Measurements from ENCODE around the gene QKI. TPM values are rescaled to one million over a fixed set of nuclear protein-coding genes. Genes with fewer than 3 reads are reported as not detected.
"Not testable (repeated sequence)": the region's sequence is repeated elsewhere in the genome, so short reads cannot be mapped to it uniquely, and the experiment has no call there.

The QKI gene
- total RNA-seq, 1 donor from 2014 or later: 79.7 TPM

DNA sequence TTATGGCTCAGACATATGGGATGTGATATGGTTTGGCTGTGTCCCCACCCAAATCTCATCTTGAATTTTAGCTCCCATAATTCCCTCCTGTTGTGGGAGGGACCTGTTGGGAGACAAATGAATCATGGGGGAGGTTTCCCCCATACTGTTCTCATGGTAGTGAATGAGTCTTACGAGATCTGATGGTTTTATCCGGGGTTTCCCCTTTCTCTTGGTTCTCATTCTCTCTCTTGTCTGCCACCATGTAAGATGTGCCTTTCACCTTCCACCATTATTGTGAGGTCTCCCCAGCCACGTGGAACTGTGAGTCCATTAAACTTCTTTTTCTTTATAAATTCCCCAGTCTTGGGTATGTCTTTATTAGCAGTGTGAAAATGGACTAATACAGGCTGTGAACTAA lies 31.1 kb upstream of the QKI start:
- H3K4me3 Mint-ChIP-seq; H3K27ac Mint-ChIP-seq; intact Hi-C loops (cut with micrococcal nuclease); DNase-seq; H3K36me3 Mint-ChIP-seq (ENCODE audit: low read depth); H3K9me3 Mint-ChIP-seq; H3K4me1 Mint-ChIP-seq; H3K27me3 Mint-ChIP-seq: not testable (repeated sequence)

DNA sequence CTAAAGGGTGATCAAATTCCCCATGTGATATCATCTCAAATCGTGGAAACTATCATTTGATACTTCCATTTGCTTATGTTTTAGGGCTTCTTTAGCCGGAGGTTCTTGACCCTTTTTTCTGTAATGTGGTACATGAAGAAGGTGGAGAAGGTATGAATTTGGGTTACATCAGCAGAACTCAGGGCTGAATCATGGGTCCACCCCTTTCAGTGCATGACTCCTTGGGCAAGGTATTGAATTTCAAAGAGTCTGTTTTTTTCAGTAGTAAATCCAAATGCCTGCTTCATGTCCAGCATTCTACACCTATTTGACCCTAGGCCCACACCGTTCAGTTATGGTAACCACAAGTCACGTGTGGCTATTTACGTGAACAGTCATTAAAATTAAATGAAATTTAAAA lies 30.6 kb upstream of the QKI start:
- Mint-ChIP-seq H3K9me3 (peaks cover 4% of the 10 kb centered on the region), H3K36me3 (ENCODE audit: low read depth) (no peaks in the 10 kb centered on the region), H3K4me3 (no peak overlapping the region), H3K4me1 (no peaks in the 10 kb centered on the region), H3K27me3 (peaks cover 1% of the 10 kb centered on the region), H3K27ac (no peak overlapping the region)
- no peak for DNase-seq
- intact Hi-C loops (cut with micrococcal nuclease): no loop called here

- intact Hi-C loops (cut with micrococcal nuclease): no loop called here
- H3K4me3 Mint-ChIP-seq: no peak overlapping the region
- no peak overlapping the region for H3K27ac Mint-ChIP-seq
- no peak for DNase-seq
- H3K4me1 Mint-ChIP-seq: no peaks in the 10 kb centered on the region
- peaks cover 2% of the 10 kb centered on the region for H3K27me3 Mint-ChIP-seq
- H3K9me3 Mint-ChIP-seq: peaks cover 4% of the 10 kb centered on the region
- no peaks in the 10 kb centered on the region for H3K36me3 Mint-ChIP-seq (ENCODE audit: low read depth)
These were observed 30.0 kb upstream of the QKI start for GRCh38 chr6:163384510-163384909.

GRCh38 chr6:163385503-163385902 lies 29.0 kb upstream of the QKI start:
- H3K4me1 Mint-ChIP-seq; intact Hi-C loops (cut with micrococcal nuclease); H3K27ac Mint-ChIP-seq; DNase-seq; H3K27me3 Mint-ChIP-seq; H3K4me3 Mint-ChIP-seq; H3K9me3 Mint-ChIP-seq; H3K36me3 Mint-ChIP-seq (ENCODE audit: low read depth): not testable (repeated sequence)

- H3K27me3 Mint-ChIP-seq: peaks cover 8% of the 10 kb centered on the region
- peaks cover 4% of the 10 kb centered on the region for H3K9me3 Mint-ChIP-seq
- intact Hi-C loops (cut with micrococcal nuclease): no loop called here
- no peak overlapping the region for H3K4me3 Mint-ChIP-seq
- H3K36me3 Mint-ChIP-seq (ENCODE audit: low read depth): no peaks in the 10 kb centered on the region
- H3K27ac Mint-ChIP-seq: no peak overlapping the region
- no peaks in the 10 kb centered on the region for H3K4me1 Mint-ChIP-seq
- no peak for DNase-seq
These were observed 28.1 kb upstream of the QKI start for GRCh38 chr6:163386329-163386908.

DNA sequence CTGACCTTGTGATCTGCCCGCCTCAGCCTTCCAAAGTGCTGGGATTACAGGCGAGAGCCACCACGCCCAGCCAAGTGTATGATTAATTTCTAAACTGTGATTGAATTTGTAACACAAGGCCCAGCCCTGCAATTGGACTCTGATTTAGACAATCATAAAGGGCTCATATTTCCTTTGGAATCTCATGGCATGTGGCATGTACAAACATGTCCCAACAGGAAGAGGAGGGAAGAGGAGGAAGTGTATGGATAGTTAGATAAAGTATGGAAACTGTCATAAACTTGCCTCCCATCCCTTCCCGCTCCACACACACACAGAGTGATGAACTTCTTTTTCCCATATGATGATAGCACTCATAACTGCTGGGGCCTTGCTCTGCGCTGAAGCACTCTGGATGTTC lies 27.2 kb upstream of the QKI start:
- Mint-ChIP-seq H3K36me3 (ENCODE audit: low read depth) (no peaks in the 10 kb centered on the region), H3K27ac (no peak overlapping the region)
- intact Hi-C loops (cut with micrococcal nuclease): no loop called here

DNA sequence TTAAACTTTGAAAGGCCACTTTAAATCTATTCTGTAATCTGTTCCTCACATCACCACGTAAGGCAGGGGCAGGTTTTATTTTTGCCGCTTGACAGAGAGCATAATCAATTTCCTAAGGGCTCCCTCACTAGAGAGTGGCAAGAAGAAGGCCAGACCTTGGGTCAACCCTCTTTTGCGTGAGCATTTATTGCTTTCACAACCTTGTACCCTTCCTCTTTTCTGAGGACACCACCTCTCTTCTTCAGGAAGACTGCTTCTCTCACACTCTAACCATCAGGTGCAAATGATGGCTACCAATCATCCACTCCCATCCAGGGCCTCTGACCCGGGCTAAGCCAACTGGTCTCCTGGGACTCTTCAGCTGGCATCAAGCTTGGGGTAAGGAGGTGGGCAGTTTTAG lies 25.2 kb upstream of the QKI start:
- DNase-seq: no peak
- intact Hi-C loops (cut with micrococcal nuclease): no loop called here
- no peak overlapping the region for H3K4me3 Mint-ChIP-seq
- H3K27ac Mint-ChIP-seq: no peak overlapping the region
- H3K27me3 Mint-ChIP-seq: peaks cover 12% of the 10 kb centered on the region
- H3K36me3 Mint-ChIP-seq (ENCODE audit: low read depth): no peaks in the 10 kb centered on the region
- H3K9me3 Mint-ChIP-seq: no peaks in the 10 kb centered on the region
- no peaks in the 10 kb centered on the region for H3K4me1 Mint-ChIP-seq

More for the DNA sequence above, 27.2 kb upstream of the QKI start:
- Mint-ChIP-seq H3K9me3 (peaks cover 4% of the 10 kb centered on the region), H3K4me1 (no peaks in the 10 kb centered on the region), H3K27me3 (peaks cover 12% of the 10 kb centered on the region), H3K4me3 (no peak overlapping the region)
- no peak for DNase-seq

DNA sequence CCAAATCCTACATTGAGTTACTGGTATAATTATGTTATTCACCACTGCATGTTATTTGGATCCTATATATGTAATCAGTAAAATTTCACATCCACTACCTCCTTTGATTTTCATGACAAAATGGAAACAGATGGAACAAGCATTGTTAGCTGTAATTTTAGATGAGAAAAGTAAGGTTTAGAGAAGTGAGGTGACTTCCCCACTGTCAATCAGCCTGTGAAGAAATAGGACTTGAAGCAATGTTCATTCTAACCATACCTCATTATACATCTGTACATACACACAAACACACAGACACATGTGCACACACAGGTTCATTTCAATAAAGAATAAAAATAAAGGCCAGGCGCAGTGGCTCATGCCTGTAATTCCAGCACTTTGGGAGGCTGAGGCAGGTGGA lies 23.7 kb upstream of the QKI start:
- peaks cover 19% of the 10 kb centered on the region for H3K27me3 Mint-ChIP-seq
- no peaks in the 10 kb centered on the region for H3K4me1 Mint-ChIP-seq
- no peak for DNase-seq
- H3K36me3 Mint-ChIP-seq (ENCODE audit: low read depth): no peaks in the 10 kb centered on the region
- no peaks in the 10 kb centered on the region for H3K9me3 Mint-ChIP-seq
- H3K4me3 Mint-ChIP-seq: no peak overlapping the region
- no peak overlapping the region for H3K27ac Mint-ChIP-seq
- intact Hi-C loops (cut with micrococcal nuclease): no loop called here

DNA sequence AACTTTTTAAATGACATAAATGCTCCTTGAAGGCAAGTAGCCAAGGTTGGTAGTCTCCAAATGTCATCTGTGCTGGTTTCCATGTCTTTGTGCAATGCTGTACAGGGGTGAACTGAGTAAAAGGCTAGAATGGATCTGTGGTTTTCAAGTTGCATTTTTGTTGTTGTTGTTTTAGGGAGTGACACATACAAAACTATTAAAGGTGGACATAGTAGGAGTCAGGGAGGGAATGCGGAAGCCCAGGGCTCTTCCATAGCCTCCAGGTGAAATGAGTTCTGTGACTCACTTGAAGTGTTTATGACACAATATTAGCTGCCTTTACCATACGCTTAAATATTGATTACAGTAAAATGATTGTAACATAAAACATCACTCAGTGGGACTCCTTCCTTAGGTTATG lies 22.5 kb upstream of the QKI start:
- Mint-ChIP-seq H3K36me3 (ENCODE audit: low read depth) (no peaks in the 10 kb centered on the region), H3K9me3 (no peaks in the 10 kb centered on the region), H3K4me3 (no peak overlapping the region), H3K4me1 (peaks cover 4% of the 10 kb centered on the region), H3K27me3 (peaks cover 25% of the 10 kb centered on the region), H3K27ac (no peak overlapping the region)
- intact Hi-C loops (cut with micrococcal nuclease): no loop called here
- no peak for DNase-seq

- Mint-ChIP-seq H3K27me3 (peaks cover 29% of the 10 kb centered on the region), H3K9me3 (no peaks in the 10 kb centered on the region), H3K27ac (no peak overlapping the region), H3K4me1 (peaks cover 4% of the 10 kb centered on the region), H3K36me3 (ENCODE audit: low read depth) (no peaks in the 10 kb centered on the region), H3K4me3 (no peak overlapping the region)
- DNase-seq: no peak
- intact Hi-C loops (cut with micrococcal nuclease): no loop called here
These were observed 22.0 kb upstream of the QKI start for GRCh38 chr6:163392533-163392932.

DNA sequence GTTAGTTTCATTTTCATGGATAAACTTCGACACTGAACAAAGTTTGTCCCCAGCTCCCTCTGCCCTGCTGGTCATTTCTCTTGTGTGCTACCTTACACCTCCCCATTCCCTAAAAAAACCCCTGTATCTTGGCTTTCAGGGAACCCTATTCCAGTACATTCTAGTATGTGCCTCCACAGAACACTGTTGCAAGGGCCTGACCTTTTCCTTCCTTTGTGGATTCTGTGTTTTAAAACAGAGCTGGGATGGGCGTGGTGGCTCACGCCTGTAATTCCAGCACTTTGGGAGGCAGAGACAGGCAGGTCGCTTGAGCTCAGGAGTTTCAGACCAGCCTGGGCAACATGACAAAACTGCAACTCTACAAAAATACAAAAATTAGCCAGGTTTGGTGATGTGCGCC lies 20.6 kb upstream of the QKI start:
- H3K36me3 Mint-ChIP-seq (ENCODE audit: low read depth): no peaks in the 10 kb centered on the region
- no peak for DNase-seq
- no peak overlapping the region for H3K27ac Mint-ChIP-seq
- peaks cover 4% of the 10 kb centered on the region for H3K4me1 Mint-ChIP-seq
- intact Hi-C loops (cut with micrococcal nuclease): no loop called here
- no peak overlapping the region for H3K4me3 Mint-ChIP-seq
- H3K9me3 Mint-ChIP-seq: no peaks in the 10 kb centered on the region
- peaks cover 29% of the 10 kb centered on the region for H3K27me3 Mint-ChIP-seq

DNA sequence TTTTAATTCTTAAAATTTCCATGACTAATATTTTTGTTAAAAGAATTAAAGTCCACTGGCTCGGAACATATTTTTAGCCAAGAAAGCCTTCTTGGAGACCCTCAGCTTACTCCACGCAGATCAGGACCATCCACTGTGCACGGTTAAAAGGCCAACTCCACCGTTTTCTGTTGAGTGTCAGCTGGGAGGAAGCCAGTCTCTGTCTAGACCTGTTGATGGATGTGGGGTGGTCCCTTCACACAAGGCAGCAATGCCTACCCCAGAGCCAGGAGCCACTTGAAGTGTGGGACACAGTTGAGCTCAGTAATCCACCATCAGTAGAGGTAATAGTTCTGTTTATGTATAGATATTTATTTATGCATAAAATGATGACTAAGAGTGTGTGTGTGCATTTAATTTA lies 19.9 kb upstream of the QKI start:
- intact Hi-C loops (cut with micrococcal nuclease): no loop called here
- H3K36me3 Mint-ChIP-seq (ENCODE audit: low read depth): no peaks in the 10 kb centered on the region
- no peak overlapping the region for H3K27ac Mint-ChIP-seq
- H3K9me3 Mint-ChIP-seq: no peaks in the 10 kb centered on the region
- H3K27me3 Mint-ChIP-seq: peaks cover 27% of the 10 kb centered on the region
- peaks cover 4% of the 10 kb centered on the region for H3K4me1 Mint-ChIP-seq
- no peak for DNase-seq
- no peak overlapping the region for H3K4me3 Mint-ChIP-seq

DNA sequence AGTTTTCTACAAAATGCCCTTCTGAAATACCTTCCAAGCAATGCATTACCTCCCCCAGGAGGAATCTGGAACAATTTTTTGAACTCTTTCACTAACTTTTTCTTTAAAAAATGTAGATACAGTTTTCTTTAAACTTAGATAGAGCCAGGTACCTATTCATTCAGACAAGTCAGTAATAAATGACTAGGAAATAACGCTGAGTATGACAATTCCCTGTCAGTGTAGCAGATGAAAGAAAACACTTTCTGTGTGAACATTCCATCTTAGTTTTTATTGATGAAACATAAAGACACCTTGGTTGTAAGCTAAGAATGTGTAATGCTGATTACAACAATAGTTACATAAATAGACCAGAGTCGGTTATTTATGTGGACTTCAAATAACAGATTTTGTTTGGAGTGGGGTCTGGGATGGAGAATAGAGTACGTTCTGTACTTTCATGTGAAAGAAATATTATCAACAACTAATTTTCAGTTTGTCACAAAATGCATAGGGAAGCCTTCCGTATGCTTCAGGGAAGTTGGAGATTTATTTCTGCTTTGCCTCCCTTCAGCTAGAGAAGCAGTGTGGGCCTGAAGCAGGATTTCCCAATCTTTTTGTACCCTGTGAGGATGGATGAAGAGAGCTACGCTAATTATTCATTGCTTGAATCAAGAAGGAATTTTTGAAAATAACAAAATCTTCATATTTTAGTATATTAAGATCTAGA lies 19.2 kb upstream of the QKI start:
- no peaks in the 10 kb centered on the region for H3K9me3 Mint-ChIP-seq
- H3K4me1 Mint-ChIP-seq: peaks cover 4% of the 10 kb centered on the region
- no peak overlapping the region for H3K27ac Mint-ChIP-seq
- no peak for DNase-seq
- intact Hi-C loops (cut with micrococcal nuclease): no loop called here
- no peak overlapping the region for H3K4me3 Mint-ChIP-seq
- no peaks in the 10 kb centered on the region for H3K36me3 Mint-ChIP-seq (ENCODE audit: low read depth)
- H3K27me3 Mint-ChIP-seq: peaks cover 27% of the 10 kb centered on the region

DNA sequence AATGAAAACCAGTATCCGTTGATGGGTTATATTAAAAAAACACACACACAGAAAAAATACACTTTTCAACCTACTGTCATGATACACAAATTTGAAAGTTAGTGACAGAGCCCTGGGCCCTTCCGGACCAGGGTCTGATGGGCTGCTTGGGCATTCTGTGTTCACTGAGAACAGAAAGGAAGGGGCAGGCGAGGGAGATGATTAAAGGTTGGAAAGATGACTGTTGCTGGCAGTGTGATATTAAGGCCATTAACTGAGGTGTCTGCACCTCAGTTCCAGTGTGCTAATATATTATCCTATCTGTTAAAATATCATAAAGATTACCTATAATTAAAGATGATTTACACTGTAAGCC lies 18.7 kb upstream of the QKI start:
- peaks cover 4% of the 10 kb centered on the region for H3K4me1 Mint-ChIP-seq
- intact Hi-C loops (cut with micrococcal nuclease): no loop called here
- no peak for DNase-seq
- no peak overlapping the region for H3K27ac Mint-ChIP-seq
- H3K36me3 Mint-ChIP-seq (ENCODE audit: low read depth): no peaks in the 10 kb centered on the region
- no peaks in the 10 kb centered on the region for H3K9me3 Mint-ChIP-seq
- H3K27me3 Mint-ChIP-seq: peaks cover 24% of the 10 kb centered on the region
- H3K4me3 Mint-ChIP-seq: no peak overlapping the region

DNA sequence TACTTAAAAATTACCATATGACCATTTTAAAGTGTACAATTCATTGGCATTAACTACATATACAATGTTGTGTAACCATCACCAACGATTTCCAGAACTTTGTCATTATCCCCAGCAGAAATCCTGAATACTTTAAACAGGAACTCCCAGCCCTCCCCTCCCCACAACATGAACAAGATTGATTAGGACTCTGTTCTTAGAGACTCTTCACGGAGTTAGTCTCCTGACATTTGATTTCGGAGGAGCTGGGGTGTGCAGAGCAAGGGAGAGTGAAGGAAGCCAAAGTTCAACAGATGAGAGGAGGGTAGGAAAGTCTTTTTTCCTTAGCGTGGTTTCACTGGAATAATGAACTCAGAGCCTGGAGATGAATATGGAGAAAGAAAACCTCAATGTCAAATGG lies 17.2 kb upstream of the QKI start:
- Mint-ChIP-seq H3K4me1 (peaks cover 4% of the 10 kb centered on the region), H3K4me3 (no peak overlapping the region), H3K36me3 (ENCODE audit: low read depth) (no peaks in the 10 kb centered on the region), H3K27me3 (peaks cover 19% of the 10 kb centered on the region), H3K27ac (no peak overlapping the region), H3K9me3 (no peaks in the 10 kb centered on the region)
- DNase-seq: no peak
- intact Hi-C loops (cut with micrococcal nuclease): no loop called here
